ENCODE measurements around the gene RANBP6.

GRCh38 chr9:5978523-5978922, 36.9 kb downstream of the RANBP6 start:
- no peak for TF ChIP-seq POLR2A (IDR thresholded peaks at IDR 0.05)
- TF ChIP-seq, protein P1, sequence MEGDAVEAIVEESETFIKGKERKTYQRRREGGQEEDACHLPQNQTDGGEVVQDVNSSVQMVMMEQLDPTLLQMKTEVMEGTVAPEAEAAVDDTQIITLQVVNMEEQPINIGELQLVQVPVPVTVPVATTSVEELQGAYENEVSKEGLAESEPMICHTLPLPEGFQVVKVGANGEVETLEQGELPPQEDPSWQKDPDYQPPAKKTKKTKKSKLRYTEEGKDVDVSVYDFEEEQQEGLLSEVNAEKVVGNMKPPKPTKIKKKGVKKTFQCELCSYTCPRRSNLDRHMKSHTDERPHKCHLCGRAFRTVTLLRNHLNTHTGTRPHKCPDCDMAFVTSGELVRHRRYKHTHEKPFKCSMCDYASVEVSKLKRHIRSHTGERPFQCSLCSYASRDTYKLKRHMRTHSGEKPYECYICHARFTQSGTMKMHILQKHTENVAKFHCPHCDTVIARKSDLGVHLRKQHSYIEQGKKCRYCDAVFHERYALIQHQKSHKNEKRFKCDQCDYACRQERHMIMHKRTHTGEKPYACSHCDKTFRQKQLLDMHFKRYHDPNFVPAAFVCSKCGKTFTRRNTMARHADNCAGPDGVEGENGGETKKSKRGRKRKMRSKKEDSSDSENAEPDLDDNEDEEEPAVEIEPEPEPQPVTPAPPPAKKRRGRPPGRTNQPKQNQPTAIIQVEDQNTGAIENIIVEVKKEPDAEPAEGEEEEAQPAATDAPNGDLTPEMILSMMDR (IDR thresholded peaks at IDR 0.05), result no peak

Measured in right lobe of liver (tissue), 4 donors.